SK-N-SH treated with all-trans-retinoic acid at 6 μM for 48 hours (cell line): Measurements from ENCODE around the gene PREB.

Source experiments
- PPARA ChIP-seq: fragments of 250-450 bp; sonication (Bioruptor Pico); IDR thresholded peaks from 2 replicates; pipeline ENCODE4 v1.5.0; 2020; ENCODE audit warnings: mild to moderate bottlenecking, borderline replicate concordance
- ZFP30 ChIP-seq: fragments of 450-650 bp; formaldehyde crosslinking; IDR thresholded peaks from 2 replicates; pipeline ENCODE4 v1.5.0; 2022; ENCODE audit warnings: mild to moderate bottlenecking, moderate library complexity
- ZNF565 ChIP-seq: fragments of 450-650 bp; formaldehyde crosslinking; conservative IDR thresholded peaks from 2 replicates; pipeline ENCODE4 v1.5.0; 2020; ENCODE audit warnings: low read depth, mild to moderate bottlenecking, moderate library complexity
- ZNF8 ChIP-seq: fragments of 450-650 bp; formaldehyde crosslinking; IDR thresholded peaks from 2 replicates; pipeline ENCODE4 v1.5.0; 2020; ENCODE audit warnings: mild to moderate bottlenecking, moderate library complexity
- TF ChIP-seq, protein P1 (sequence below): fragments of 250-450 bp; sonication (Bioruptor Pico); IDR thresholded peaks from 2 replicates; pipeline ENCODE4 v1.5.1; 2021; ENCODE audit warnings: mild to moderate bottlenecking, moderate library complexity
- TF ChIP-seq, protein P2 (sequence below): fragments of 250-450 bp; sonication (Bioruptor Pico); IDR thresholded peaks from 2 replicates; pipeline ENCODE4 v1.8.0; 2020; ENCODE audit warnings: mild to moderate bottlenecking, moderate library complexity, borderline replicate concordance
- TF ChIP-seq, protein P3 (sequence below): fragments of 250-450 bp; sonication (Bioruptor Pico); IDR thresholded peaks from 2 replicates; pipeline ENCODE4 v1.5.1; 2020; ENCODE audit warnings: low read depth, mild to moderate bottlenecking, moderate library complexity

DNA sequence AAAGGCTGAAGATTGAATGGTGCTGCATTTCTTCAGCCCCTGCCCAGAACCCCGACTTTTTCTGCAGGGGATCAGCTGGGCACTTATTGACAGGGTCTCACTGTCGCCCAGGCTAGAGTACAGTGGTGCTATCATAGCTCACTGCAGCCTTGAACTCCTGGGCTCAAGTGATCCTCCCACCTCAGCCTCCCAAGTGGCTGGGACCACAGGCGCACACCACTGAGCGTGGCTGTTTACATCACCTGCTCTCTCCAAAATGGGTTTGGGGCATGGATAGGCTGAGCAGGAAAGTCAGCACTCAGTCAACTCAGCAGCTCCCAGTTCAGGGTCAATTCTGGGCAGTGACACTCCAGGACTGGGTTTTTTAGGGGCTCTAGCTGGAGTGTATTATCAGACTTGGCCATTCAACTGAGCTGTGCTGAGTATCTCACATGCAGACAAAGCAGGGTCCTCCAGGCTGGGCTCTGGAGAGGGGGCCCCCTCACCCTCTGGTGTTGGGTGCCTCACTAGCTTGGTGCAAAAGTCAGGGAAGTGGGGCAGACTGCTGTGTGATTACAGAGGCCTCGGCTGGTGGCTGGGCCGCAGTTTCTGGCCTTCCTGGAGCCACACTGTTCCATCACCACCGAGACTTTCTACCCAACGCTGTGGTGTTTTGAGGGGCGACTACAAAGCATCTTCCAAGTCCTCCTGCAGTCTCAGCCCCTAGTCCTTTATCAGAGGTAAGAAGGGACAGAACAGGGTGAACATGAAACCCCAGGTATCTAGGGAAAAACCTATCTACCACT lies 6.4 kb downstream of the PREB start:
- TF ChIP-seq, protein P1, sequence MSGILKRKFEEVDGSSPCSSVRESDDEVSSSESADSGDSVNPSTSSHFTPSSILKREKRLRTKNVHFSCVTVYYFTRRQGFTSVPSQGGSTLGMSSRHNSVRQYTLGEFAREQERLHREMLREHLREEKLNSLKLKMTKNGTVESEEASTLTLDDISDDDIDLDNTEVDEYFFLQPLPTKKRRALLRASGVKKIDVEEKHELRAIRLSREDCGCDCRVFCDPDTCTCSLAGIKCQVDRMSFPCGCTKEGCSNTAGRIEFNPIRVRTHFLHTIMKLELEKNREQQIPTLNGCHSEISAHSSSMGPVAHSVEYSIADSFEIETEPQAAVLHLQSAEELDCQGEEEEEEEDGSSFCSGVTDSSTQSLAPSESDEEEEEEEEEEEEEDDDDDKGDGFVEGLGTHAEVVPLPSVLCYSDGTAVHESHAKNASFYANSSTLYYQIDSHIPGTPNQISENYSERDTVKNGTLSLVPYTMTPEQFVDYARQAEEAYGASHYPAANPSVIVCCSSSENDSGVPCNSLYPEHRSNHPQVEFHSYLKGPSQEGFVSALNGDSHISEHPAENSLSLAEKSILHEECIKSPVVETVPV (CRISPR knock-in tag): no peak
- no peak for TF ChIP-seq PPARA
- no peak for TF ChIP-seq ZNF8 (CRISPR knock-in tag)
- no peak for TF ChIP-seq ZNF565 (CRISPR knock-in tag)
- TF ChIP-seq, protein P2, sequence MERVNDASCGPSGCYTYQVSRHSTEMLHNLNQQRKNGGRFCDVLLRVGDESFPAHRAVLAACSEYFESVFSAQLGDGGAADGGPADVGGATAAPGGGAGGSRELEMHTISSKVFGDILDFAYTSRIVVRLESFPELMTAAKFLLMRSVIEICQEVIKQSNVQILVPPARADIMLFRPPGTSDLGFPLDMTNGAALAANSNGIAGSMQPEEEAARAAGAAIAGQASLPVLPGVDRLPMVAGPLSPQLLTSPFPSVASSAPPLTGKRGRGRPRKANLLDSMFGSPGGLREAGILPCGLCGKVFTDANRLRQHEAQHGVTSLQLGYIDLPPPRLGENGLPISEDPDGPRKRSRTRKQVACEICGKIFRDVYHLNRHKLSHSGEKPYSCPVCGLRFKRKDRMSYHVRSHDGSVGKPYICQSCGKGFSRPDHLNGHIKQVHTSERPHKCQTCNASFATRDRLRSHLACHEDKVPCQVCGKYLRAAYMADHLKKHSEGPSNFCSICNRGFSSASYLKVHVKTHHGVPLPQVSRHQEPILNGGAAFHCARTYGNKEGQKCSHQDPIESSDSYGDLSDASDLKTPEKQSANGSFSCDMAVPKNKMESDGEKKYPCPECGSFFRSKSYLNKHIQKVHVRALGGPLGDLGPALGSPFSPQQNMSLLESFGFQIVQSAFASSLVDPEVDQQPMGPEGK (CRISPR knock-in tag): no peak
- TF ChIP-seq, protein P3, sequence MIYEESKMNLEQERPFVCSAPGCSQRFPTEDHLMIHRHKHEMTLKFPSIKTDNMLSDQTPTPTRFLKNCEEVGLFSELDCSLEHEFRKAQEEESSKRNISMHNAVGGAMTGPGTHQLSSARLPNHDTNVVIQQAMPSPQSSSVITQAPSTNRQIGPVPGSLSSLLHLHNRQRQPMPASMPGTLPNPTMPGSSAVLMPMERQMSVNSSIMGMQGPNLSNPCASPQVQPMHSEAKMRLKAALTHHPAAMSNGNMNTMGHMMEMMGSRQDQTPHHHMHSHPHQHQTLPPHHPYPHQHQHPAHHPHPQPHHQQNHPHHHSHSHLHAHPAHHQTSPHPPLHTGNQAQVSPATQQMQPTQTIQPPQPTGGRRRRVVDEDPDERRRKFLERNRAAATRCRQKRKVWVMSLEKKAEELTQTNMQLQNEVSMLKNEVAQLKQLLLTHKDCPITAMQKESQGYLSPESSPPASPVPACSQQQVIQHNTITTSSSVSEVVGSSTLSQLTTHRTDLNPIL: no peak
- no peak for TF ChIP-seq ZFP30 (CRISPR knock-in tag)
